Fibroblast of skin of back (primary cell): ENCODE measurements around the gene CASTOR1. TPM values are rescaled to one million over a fixed set of nuclear protein-coding genes. Genes with fewer than 3 reads are reported as not detected.
A peak's percentile ranks its signal among the peaks of the same experiment; 100 is the strongest.
"Not testable (repeated sequence)": the region's sequence is repeated elsewhere in the genome, so short reads cannot be mapped to it uniquely, and the experiment has no call there.

Source experiments
- DNase-seq: peaks from one replicate; pipeline ENCODE4 v3.0.0-alpha.2; 2013
- polyA plus RNA-seq, 2 experiments: library from polyadenylated mRNA; unstranded; fragments of 120-200 nt; gene quantifications; one replicate each; pipeline ENCODE4 v1.2.1, GENCODE V29; 2013; ENCODE audit not compliant: insufficient read length in 2 of 2

CASTOR1 gene
- polyA plus RNA-seq (2013, experiment 1 of 2; ENCODE audit: insufficient read length) = 7.5 TPM
- polyA plus RNA-seq (2013, experiment 2 of 2; ENCODE audit: insufficient read length) = 7.3 TPM

DNA sequence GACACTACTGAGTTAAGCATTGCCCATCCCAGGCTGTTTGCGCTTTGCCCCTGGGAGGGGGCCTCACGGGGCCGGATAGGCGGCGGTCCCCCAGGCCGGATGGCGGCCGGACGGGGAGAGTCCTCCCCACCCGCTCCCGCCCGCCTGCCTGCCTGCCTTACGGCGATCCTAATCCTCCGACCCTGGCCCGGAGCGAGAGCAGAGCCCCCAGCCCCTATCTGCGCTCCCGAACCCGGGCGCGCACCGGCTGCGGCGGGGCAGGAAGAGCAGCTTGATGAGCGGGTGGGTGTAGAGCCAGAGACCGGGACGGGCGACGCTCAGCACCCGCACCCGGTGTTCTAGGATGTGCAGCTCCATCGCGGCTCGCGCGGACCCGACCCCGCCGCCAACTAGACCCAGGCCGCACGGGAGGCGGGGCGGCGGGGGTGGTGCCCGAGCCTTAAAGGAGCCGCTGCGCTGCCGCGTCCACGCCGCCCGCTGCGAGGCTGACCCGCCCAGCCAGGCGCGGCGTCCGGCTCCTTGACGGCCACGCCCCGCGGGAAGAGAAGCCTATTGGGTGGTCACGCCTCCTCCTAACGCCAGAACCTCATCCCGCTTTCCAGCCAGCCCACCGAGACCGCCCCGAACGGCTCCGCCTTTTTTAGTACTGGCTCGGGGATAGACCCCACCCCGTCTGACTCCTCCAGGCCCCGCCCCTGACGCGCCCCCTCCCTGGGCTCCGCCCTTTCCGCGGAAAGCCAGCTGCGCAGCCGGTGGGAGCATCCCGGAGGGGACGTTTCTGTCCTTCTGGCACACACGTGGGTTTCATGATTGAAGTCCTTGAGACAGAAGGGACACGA is at the start of gene CASTOR1:
Gene CASTOR1 (minus strand): TSS at position 365 of the 839 bp plus-strand sequence. CDS start 8 bp downstream, at position 357.
- peak; percentile 98 for DNase-seq

DNA sequence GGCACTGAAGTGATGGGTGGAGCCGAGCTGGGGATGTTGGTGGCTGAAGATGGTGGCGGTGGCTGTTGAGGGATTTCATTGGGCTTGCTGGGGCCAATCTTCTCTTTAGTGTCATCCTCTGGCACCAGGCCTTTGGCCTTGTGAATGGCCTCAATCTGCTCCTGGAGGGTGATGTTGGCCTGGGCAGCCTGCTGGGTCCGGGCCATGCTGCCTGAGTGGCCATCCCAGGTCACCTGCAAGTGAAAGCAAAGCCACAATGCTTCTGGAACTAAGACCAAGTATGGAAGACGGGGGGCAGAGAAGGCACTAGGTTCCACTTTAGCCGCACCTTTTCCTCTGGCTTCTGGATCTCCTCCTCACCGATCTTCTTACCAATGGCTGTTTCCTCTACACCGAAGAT is 49.5 kb upstream of the CASTOR1 start:
- DNase-seq = no peak

- not testable (repeated sequence) for DNase-seq
Measured at GRCh38 chr22:30338341-30338740, 49.0 kb upstream of the CASTOR1 start.

GRCh38 chr22:30337461-30337778 is 48.1 kb upstream of the CASTOR1 start:
- no peak for DNase-seq

DNA sequence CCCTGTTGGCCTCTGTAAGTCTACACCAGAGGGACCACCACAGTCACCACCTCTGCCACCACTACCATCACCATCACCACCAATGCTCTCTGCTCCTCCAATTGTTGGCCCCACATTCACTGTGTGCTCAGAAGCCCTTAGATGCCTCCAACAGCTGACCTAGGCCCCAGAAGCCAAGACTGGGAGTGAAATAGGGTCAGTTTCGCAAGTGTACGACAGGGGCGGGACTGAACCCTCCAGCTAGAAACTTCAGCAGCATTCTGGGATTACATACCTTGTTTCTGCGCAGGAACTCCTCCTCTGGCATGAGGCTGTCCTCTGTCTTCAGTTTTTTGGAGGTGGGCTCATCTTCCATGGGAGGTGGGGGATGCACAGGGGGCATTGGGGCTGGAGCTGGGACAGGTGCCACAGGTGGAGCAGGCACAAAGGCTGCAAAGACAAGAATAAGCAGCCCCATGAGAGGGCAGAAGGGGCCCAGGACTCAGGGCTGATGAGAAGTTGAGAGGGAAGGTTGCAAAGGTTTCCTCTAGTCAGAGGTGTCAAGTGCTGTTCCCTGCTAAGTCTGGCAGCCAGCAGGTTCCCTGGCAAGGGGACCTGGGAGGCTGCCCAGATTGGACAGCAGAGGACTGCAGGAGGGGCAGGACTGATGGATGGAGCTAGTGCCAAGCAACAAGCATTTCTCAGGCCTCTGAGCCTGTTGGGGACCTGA is 47.6 kb upstream of the CASTOR1 start:
- DNase-seq = no peak

DNA sequence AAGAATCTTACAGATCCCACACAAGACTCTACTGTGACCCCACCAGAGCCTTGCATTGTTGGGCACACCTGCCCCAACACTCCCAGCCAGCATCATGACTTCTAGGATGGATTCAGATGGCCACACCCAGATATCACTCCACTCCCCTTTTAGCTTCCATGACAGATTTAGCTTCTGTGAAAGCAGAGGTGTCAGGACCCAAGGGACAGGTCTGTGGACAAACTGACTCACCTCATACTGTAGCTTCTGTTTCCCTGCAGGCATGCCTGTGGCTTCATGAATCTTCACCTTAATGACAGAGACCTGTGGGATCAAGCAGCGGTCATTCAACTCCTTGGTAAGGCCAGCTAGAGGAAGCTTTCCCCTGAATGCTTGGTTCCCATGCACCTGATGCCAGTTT is 45.9 kb upstream of the CASTOR1 start:
- DNase-seq = no peak

GRCh38 chr22:30334646-30335045 is 45.3 kb upstream of the CASTOR1 start:
- no peak for DNase-seq

- DNase-seq = no peak
Measured at GRCh38 chr22:30333707-30334087, 44.4 kb upstream of the CASTOR1 start.

- no peak for DNase-seq
Measured at GRCh38 chr22:30332994-30333706, 43.8 kb upstream of the CASTOR1 start.

DNA sequence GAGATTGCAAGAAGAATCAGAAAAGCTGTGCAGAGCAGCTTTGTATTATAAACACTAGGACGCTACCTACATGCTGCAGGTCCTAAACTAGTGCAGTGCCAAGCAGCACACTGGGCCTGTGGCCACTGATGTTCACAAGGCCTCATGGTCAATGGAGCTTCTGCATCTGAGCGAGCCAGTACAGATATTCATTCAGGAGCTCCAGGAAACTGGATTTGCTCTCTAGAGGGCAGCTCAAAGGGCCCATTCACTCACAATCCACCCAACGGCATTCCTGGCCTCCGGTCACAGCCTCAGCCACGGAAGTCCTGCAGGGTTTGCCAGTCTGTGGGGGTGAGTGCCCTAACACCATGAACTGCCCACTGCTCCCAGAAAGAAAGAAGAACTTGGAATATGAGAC is 43.2 kb upstream of the CASTOR1 start:
- DNase-seq = no peak

DNA sequence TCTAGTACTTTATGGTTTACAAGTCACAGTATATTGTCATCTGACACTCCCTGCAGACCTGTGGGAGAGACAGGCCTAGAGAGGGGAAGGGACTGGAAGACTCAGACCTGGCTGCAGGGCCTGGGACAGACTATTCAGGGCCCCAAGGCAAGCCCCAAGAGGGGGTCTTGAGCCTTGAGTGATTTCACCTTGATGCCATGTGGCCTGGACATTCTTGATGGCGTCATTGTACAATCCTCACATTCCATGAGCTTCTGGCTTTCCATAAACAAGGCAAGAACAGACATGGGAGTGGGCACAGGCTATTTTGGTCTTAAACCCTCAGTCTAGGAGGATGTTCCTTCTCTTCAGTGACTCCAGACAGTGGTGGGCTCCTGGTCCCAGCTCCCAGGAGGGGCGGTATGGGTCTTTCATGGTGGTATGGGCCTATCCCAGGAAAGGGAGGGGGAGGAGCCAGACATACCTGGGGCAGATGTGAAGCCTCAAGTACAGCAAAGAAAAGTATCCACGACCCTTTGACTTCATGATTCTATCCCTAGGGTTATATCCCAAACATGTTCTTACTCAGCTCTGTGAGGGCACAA is 39.3 kb upstream of the CASTOR1 start:
- peak; percentile 62 for DNase-seq

GRCh38 chr22:30327864-30328345 is 38.6 kb upstream of the CASTOR1 start:
- DNase-seq = no peak

GRCh38 chr22:30326706-30327362 is 37.5 kb upstream of the CASTOR1 start, which contains the start of gene TBC1D10A:
Gene TBC1D10A, minus strand, starts transcription at chr22:30326941. Its CDS starts 60 bp downstream, at chr22:30326881.
- DNase-seq = peak; percentile 86

DNA sequence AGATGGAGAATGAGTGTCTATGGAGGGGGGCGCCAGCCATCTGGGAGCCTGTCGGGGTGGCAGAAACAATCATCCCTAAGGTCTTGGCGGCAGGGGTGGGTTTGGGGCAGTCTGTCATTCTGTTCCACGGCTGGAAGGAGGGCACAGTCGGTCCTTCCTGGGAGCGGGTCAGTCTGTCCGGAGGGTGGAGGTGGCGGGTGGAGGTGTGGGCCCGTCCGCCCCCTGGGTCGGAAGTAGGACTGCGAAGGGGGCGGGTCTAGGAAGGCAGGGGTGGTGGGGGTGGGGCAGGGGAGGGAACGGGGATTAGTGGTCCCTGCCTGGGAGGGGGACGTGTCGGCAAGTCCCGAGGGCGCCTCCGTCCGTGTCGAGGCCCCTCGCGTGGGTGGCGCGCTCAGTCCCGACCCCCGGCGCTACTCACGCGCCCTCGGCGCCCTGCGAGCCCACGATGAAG is 37.0 kb upstream of the CASTOR1 start:
- DNase-seq = no peak

DNA sequence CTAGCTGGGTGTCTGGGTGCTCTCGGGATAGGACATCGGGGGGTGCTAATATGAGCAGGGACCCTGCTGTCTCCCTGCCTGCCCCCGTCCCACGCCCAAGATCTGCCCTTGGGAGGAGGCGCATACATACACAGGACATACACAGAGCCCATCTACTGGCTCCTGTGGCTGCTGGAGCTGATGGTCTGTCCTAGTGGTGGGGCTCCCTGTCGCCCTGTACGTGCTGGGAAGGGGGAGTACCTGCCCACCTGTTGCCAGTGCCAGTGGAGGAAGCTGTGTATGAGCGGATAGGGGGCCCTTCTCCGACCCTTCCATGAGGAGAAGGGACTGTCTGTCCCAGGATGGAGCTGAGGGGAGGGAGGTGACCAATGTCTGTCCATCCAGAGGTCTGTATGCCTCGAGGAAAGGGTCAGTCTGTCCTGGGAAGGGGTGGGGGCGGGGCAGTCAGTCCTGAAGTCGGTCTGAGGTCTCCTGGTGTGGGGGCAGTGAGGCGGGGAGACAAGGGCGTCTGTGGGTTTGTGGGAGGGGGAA is 36.5 kb upstream of the CASTOR1 start:
- no peak for DNase-seq

GRCh38 chr22:30325065-30325720 is 35.9 kb upstream of the CASTOR1 start:
- peak; percentile 90 for DNase-seq

- peak; percentile 61 for DNase-seq
Measured at GRCh38 chr22:30324014-30324730, 34.9 kb upstream of the CASTOR1 start.

GRCh38 chr22:30323246-30323645 is 33.9 kb upstream of the CASTOR1 start:
- DNase-seq = no peak

DNA sequence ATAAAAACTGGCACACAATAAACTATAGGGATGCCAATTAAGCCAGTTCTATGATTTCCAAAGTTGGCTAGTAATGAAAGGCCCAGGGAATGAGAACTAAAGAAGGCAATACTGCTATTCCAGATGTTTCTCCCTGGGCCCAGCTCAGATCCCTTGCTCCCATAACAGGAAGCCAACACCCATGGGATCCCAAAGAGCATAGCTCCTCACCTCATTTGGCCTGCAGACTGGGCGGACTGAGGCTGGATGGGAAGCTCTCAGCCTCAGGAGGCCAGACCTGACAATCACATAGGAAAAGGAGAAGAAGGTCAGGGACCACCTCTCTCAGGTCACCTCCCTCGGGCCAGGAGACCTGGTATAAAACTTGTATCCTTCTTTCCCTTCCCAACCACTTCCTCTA is 32.2 kb upstream of the CASTOR1 start:
- DNase-seq = no peak

- no peak for DNase-seq
Measured at GRCh38 chr22:30320021-30320556, 30.8 kb upstream of the CASTOR1 start.
